PFSK-1 (cell line): Measurements from ENCODE around the gene JPT2.

ENCODE experiments used
- FOXP2 ChIP-seq: optimal IDR thresholded peaks from 2 replicates; pipeline ENCODE3; 2011; ENCODE audit warnings: borderline replicate concordance, control low read depth, inconsistent platforms; ENCODE audit not compliant: insufficient read depth; ENCODE audit errors: extremely low read length, extremely low read depth
- POLR2AphosphoS5 ChIP-seq: IDR thresholded peaks from 2 replicates; pipeline ENCODE4 v1.6.1; 2012; ENCODE audit warnings: low read depth, mild to moderate bottlenecking, control low read depth, low read length, moderate library complexity
- REST ChIP-seq, 2 experiments: IDR thresholded peaks; 2 replicates each; pipeline versions ENCODE4 v1.6.1 to v1.8.0; 2011 to 2012; ENCODE audit warnings: low read depth in 2 of 2, low read length in 2 of 2, control low read depth in 1 of 2, inconsistent platforms in 1 of 2, mild to moderate bottlenecking in 1 of 2, moderate library complexity in 1 of 2; ENCODE audit not compliant: insufficient read depth in 1 of 2
- SIN3A ChIP-seq: IDR thresholded peaks from 2 replicates; pipeline ENCODE4 v1.6.1; 2012; ENCODE audit warnings: mild to moderate bottlenecking, low read length, moderate library complexity, borderline replicate concordance; ENCODE audit not compliant: insufficient read depth
- TAF1 ChIP-seq: IDR thresholded peaks from 2 replicates; pipeline ENCODE4 v1.6.1; 2012; ENCODE audit warnings: low read length, control low read depth, borderline replicate concordance; ENCODE audit not compliant: insufficient read depth

JPT2 gene

GRCh38 chr16:1710811-1711507, 32.9 kb downstream of the JPT2 start:
- TF ChIP-seq TAF1 (no peak), SIN3A (no peak), REST (IDR thresholded peaks at IDR 0.05; ENCODE audit: insufficient read depth in 1 of 2, low read depth in 2 of 2, low read length in 2 of 2) (no peak), POLR2AphosphoS5 (no peak), FOXP2 (no peak)

- no peak for TF ChIP-seq TAF1
- peak in 1 of 2 experiments; percentile 59; a peak in 1 of 4 replicates for TF ChIP-seq REST (IDR thresholded peaks at IDR 0.05; ENCODE audit: insufficient read depth in 1 of 2, low read depth in 2 of 2, low read length in 2 of 2)
Observed at GRCh38 chr16:1712791-1713261, 34.7 kb downstream of the JPT2 start.

- TF ChIP-seq SIN3A (no peak), REST (IDR thresholded peaks at IDR 0.05; ENCODE audit: insufficient read depth in 1 of 2, low read depth in 2 of 2, low read length in 2 of 2) (no peak), FOXP2 (no peak), TAF1 (no peak), POLR2AphosphoS5 (no peak)
Observed at GRCh38 chr16:1713331-1713730, 35.3 kb downstream of the JPT2 start.

- TF ChIP-seq POLR2AphosphoS5 (no peak), REST (IDR thresholded peaks at IDR 0.05; ENCODE audit: insufficient read depth in 1 of 2, low read depth in 2 of 2, low read length in 2 of 2) (no peak), FOXP2 (no peak), TAF1 (no peak), SIN3A (no peak)
Observed at GRCh38 chr16:1713933-1714332, 35.9 kb downstream of the JPT2 start.

- no peak for TF ChIP-seq FOXP2
- TF ChIP-seq TAF1, result no peak
- no peak for TF ChIP-seq SIN3A
- no peak for TF ChIP-seq POLR2AphosphoS5
- TF ChIP-seq REST (IDR thresholded peaks at IDR 0.05; ENCODE audit: insufficient read depth in 1 of 2, low read depth in 2 of 2, low read length in 2 of 2), result no peak
Observed at GRCh38 chr16:1715220-1715619, 37.1 kb downstream of the JPT2 start.
